ENCODE data around the gene TTYH3. TPM values are rescaled to one million over a fixed set of nuclear protein-coding genes. Genes with fewer than 3 reads are reported as not detected.

TTYH3 gene
- total and polyA plus RNA-seq, 2 of the 13 experiments (the other 11 are each of a cell fraction or from before 2014, with no cell fraction given): 26.3 to 50.0 TPM

DNA sequence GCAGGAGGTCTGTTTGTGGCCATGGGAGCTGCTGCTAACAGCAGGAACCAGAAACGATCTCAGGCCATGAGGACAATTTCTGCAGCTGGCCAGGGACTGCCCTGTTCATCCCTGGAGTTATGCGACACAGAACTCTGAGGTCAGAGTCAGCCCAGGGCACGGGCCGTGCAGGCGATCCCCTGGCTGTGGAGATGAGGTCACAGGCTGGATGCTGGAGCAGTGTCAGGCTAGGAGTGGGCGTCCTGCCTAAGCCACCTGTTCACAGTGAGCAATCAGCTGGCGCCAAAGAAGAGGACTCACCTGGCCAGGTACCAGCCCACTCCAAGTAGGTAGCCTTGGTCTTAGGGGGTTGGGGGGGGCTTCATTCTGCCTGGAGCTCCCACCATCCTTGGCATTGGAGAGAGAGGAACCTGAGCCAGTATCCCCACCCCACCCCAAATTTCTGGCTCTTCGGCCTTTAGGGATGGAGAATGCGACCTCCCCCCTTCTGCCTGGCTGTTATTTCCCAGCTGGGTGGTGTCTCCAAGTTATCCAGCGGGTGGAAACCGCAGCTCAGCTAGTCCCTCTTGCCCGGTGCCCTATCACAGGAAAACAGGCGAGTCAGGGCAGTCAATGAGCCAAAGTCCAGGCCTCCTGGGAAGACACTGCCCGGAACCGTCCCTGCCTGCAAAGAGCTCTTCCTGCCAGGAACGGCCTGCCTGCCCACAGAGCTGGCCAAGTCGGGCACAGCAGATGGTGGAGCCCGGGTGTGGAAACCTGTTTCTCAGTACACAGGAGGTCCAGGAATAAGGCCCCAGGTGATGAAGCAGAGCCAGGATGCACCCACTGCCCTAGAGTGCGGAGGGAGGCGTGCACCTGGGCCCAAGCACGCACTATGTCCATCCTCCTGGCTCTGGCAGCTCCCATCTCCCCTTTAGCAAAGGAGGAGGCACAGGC lies 1.8 kb upstream of the TTYH3 start (continued):
- TF ChIP-seq, protein P1, sequence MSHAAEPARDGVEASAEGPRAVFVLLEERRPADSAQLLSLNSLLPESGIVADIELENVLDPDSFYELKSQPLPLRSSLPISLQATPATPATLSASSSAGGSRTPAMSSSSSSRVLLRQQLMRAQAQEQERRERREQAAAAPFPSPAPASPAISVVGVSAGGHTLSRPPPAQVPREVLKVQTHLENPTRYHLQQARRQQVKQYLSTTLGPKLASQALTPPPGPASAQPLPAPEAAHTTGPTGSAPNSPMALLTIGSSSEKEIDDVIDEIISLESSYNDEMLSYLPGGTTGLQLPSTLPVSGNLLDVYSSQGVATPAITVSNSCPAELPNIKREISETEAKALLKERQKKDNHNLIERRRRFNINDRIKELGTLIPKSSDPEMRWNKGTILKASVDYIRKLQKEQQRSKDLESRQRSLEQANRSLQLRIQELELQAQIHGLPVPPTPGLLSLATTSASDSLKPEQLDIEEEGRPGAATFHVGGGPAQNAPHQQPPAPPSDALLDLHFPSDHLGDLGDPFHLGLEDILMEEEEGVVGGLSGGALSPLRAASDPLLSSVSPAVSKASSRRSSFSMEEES (CRISPR knock-in tag; IDR thresholded peaks at IDR 0.05): 0 out of 2 replicates have a peak, but pooled peaks have one; percentile 48
- TF ChIP-seq HNF4G (IDR thresholded peaks at IDR 0.05; ENCODE audit: borderline replicate concordance, low read depth, low read length) (no peak), HNF4G (CRISPR knock-in tag; IDR thresholded peaks at IDR 0.05; ENCODE audit: borderline replicate concordance, low read depth) (peak; percentile 61; the same call in 1 of the 2 replicates), KAT7 (CRISPR knock-in tag; IDR thresholded peaks at IDR 0.05; ENCODE audit: borderline replicate concordance) (0 out of 2 replicates have a peak, but pooled peaks have one; percentile 69), SIN3B (IDR thresholded peaks at IDR 0.05; ENCODE audit: low read length) (no peak), HNRNPUL1 (IDR thresholded peaks at IDR 0.05; ENCODE audit: low read depth, low read length) (no peak), ZNF567 (CRISPR knock-in tag; IDR thresholded peaks at IDR 0.05; ENCODE audit: borderline replicate concordance) (0 out of 2 replicates have a peak, but pooled peaks have one; percentile 52), ZBTB7A (CRISPR knock-in tag; IDR thresholded peaks at IDR 0.05) (peak; percentile 19; the same call in 1 of the 2 replicates), HMG20A (CRISPR knock-in tag; IDR thresholded peaks at IDR 0.05; ENCODE audit: borderline replicate concordance) (peak; percentile 26; the same call in 1 of the 2 replicates), ZNF546 (CRISPR knock-in tag; conservative IDR thresholded peaks at IDR 0.05) (0 out of 2 replicates have a peak, but pooled peaks have one; percentile 15), IKZF4 (CRISPR knock-in tag; IDR thresholded peaks at IDR 0.05; ENCODE audit: borderline replicate concordance, low read depth, not compliant biosample characterization) (no peak), SAFB2 (CRISPR knock-in tag; IDR thresholded peaks at IDR 0.05; ENCODE audit: borderline replicate concordance, low read depth) (no peak), ESRRA (CRISPR knock-in tag; IDR thresholded peaks at IDR 0.05; ENCODE audit: low read depth) (0 out of 2 replicates have a peak, but pooled peaks have one; percentile 23)
- TF ChIP-seq, protein P2, sequence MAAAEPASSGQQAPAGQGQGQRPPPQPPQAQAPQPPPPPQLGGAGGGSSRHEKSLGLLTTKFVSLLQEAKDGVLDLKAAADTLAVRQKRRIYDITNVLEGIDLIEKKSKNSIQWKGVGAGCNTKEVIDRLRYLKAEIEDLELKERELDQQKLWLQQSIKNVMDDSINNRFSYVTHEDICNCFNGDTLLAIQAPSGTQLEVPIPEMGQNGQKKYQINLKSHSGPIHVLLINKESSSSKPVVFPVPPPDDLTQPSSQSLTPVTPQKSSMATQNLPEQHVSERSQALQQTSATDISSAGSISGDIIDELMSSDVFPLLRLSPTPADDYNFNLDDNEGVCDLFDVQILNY (CRISPR knock-in tag; conservative IDR thresholded peaks at IDR 0.05): no peak
- TF ChIP-seq, protein P3, sequence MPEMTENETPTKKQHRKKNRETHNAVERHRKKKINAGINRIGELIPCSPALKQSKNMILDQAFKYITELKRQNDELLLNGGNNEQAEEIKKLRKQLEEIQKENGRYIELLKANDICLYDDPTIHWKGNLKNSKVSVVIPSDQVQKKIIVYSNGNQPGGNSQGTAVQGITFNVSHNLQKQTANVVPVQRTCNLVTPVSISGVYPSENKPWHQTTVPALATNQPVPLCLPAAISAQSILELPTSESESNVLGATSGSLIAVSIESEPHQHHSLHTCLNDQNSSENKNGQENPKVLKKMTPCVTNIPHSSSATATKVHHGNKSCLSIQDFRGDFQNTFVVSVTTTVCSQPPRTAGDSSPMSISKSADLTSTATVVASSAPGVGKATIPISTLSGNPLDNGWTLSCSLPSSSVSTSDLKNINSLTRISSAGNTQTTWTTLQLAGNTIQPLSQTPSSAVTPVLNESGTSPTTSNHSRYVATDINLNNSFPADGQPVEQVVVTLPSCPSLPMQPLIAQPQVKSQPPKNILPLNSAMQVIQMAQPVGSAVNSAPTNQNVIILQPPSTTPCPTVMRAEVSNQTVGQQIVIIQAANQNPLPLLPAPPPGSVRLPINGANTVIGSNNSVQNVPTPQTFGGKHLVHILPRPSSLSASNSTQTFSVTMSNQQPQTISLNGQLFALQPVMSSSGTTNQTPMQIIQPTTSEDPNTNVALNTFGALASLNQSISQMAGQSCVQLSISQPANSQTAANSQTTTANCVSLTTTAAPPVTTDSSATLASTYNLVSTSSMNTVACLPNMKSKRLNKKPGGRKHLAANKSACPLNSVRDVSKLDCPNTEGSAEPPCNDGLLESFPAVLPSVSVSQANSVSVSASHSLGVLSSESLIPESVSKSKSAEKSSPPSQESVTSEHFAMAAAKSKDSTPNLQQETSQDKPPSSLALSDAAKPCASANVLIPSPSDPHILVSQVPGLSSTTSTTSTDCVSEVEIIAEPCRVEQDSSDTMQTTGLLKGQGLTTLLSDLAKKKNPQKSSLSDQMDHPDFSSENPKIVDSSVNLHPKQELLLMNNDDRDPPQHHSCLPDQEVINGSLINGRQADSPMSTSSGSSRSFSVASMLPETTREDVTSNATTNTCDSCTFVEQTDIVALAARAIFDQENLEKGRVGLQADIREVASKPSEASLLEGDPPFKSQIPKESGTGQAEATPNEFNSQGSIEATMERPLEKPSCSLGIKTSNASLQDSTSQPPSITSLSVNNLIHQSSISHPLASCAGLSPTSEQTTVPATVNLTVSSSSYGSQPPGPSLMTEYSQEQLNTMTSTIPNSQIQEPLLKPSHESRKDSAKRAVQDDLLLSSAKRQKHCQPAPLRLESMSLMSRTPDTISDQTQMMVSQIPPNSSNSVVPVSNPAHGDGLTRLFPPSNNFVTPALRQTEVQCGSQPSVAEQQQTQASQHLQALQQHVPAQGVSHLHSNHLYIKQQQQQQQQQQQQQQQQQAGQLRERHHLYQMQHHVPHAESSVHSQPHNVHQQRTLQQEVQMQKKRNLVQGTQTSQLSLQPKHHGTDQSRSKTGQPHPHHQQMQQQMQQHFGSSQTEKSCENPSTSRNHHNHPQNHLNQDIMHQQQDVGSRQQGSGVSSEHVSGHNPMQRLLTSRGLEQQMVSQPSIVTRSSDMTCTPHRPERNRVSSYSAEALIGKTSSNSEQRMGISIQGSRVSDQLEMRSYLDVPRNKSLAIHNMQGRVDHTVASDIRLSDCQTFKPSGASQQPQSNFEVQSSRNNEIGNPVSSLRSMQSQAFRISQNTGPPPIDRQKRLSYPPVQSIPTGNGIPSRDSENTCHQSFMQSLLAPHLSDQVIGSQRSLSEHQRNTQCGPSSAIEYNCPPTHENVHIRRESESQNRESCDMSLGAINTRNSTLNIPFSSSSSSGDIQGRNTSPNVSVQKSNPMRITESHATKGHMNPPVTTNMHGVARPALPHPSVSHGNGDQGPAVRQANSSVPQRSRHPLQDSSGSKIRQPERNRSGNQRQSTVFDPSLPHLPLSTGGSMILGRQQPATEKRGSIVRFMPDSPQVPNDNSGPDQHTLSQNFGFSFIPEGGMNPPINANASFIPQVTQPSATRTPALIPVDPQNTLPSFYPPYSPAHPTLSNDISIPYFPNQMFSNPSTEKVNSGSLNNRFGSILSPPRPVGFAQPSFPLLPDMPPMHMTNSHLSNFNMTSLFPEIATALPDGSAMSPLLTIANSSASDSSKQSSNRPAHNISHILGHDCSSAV (CRISPR knock-in tag; IDR thresholded peaks at IDR 0.05; ENCODE audit: borderline replicate concordance): 0 out of 2 replicates have a peak, but pooled peaks have one; percentile 71

Data from HepG2 (cell line).